IMR-90 (cell line): ENCODE data around the gene USP25. TPM values are rescaled to one million over a fixed set of nuclear protein-coding genes. Genes with fewer than 3 reads are reported as not detected.

Experiments
- ATAC-seq: fragments of 200-7000 bp; cut with Tn5 transposase; 2 replicates; pipeline ENCODE4 v1.9.1; 2020; ENCODE audit warnings: low read depth, mild to moderate bottlenecking, moderate library complexity
- BruUV-seq: library from RNA; stranded (reverse); fragments of 400-500 nt; replicated peaks from 2 replicates; lab custom pipeline; 2021; lab: Mats Ljungman, UMichigan
- CTCF ChIA-PET: fragments of 300-600 bp; formaldehyde crosslinking; extraction: SDS; loops from one replicate; lab custom pipeline; 2021; ENCODE audit warnings: antibody characterized with exemption; lab: Yijun Ruan, JAX
- POLR2A ChIA-PET: fragments of 300-600 bp; sonication (Branson Sonifier 250); formaldehyde crosslinking; loops from one replicate; lab custom pipeline; 2022; ENCODE audit warnings: antibody characterized with exemption; ENCODE audit not compliant: unreplicated experiment; lab: Charles Lee
- DNase-seq: peaks from one replicate; pipeline ENCODE4 v3.0.0; 2013
- H2AFZ ChIP-seq: replicated peaks from 2 replicates; pipeline ENCODE3; 2013; ENCODE audit warnings: low read length, mild to moderate bottlenecking; ENCODE audit not compliant: poor library complexity
- H2AK5ac ChIP-seq: 2 replicates; pipeline ENCODE4 v1.6.1; 2013; ENCODE audit warnings: low read depth, low read length, inconsistent platforms
- H2AK9ac ChIP-seq: replicated peaks from 2 replicates; pipeline ENCODE3; 2013; ENCODE audit warnings: mild to moderate bottlenecking, low read depth, low read length, moderate library complexity; ENCODE audit not compliant: poor library complexity
- H2BK120ac ChIP-seq: 2 replicates; pipeline ENCODE4 v1.6.1; 2013; ENCODE audit warnings: low read depth, low read length, inconsistent platforms
- H2BK15ac ChIP-seq: 3 replicates; pipeline ENCODE4 v1.6.1; 2013; ENCODE audit warnings: low read depth, low read length, inconsistent platforms
- H2BK20ac ChIP-seq: 2 replicates; pipeline ENCODE4 v1.6.1; 2013; ENCODE audit warnings: low read depth, mild to moderate bottlenecking, inconsistent platforms, low read length, moderate library complexity
- H2BK5ac ChIP-seq: 2 replicates; pipeline ENCODE4 v1.6.1; 2013; ENCODE audit warnings: mild to moderate bottlenecking, low read depth, low read length, inconsistent platforms; ENCODE audit not compliant: poor library complexity, severe bottlenecking
- H3K14ac ChIP-seq: replicated peaks from 2 replicates; pipeline ENCODE4 v1.6.1; 2013; ENCODE audit warnings: low read depth, low read length, inconsistent platforms
- H3K18ac ChIP-seq: 2 replicates; pipeline ENCODE4 v1.6.1; 2013; ENCODE audit warnings: low read depth, low read length, control low read depth
- H3K23ac ChIP-seq: 2 replicates; pipeline ENCODE4 v1.6.1; 2013; ENCODE audit warnings: low read depth, low read length, inconsistent platforms
- H3K27ac ChIP-seq: 2 replicates; pipeline ENCODE4 v1.5.1; 2013; ENCODE audit warnings: mild to moderate bottlenecking, control low read depth, low read length; ENCODE audit not compliant: insufficient read depth
- H3K27me3 ChIP-seq: 2 replicates; pipeline ENCODE4 v1.6.1; 2013; ENCODE audit warnings: low read length; ENCODE audit not compliant: control insufficient read depth, insufficient read depth
- H3K36me3 ChIP-seq: 2 replicates; pipeline ENCODE4 v1.6.1; 2013; ENCODE audit warnings: low read length, mixed read lengths; ENCODE audit not compliant: control insufficient read depth, insufficient read depth
- H3K4ac ChIP-seq: 2 replicates; pipeline ENCODE4 v1.6.1; 2013; ENCODE audit warnings: low read depth, low read length, inconsistent platforms
- H3K4me1 ChIP-seq: 2 replicates; pipeline ENCODE4 v1.6.1; 2013; ENCODE audit warnings: low read length, mixed read lengths; ENCODE audit not compliant: control insufficient read depth, insufficient read depth
- H3K4me2 ChIP-seq: 2 replicates; pipeline ENCODE4 v1.6.1; 2013; ENCODE audit warnings: low read depth, mild to moderate bottlenecking, control low read depth, low read length, moderate library complexity
- H3K4me3 ChIP-seq: 2 replicates; pipeline ENCODE4 v1.5.1; 2013; ENCODE audit warnings: low read depth, mild to moderate bottlenecking, control low read depth, low read length, moderate library complexity; ENCODE audit not compliant: insufficient read depth
- H3K56ac ChIP-seq: 2 replicates; pipeline ENCODE4 v1.6.1; 2013; ENCODE audit warnings: low read length, inconsistent platforms; ENCODE audit not compliant: insufficient read depth; ENCODE audit errors: extremely low read depth
- H3K79me1 ChIP-seq, 2 experiments: 2 replicates each; pipeline ENCODE4 v1.6.1; 2013; ENCODE audit warnings: low read length in 2 of 2, inconsistent platforms in 1 of 2, low read depth in 1 of 2
- H3K9ac ChIP-seq: 2 replicates; pipeline ENCODE4 v1.6.1; 2013; ENCODE audit warnings: low read depth, low read length, control low read depth
- H3K9me1 ChIP-seq: 2 replicates; pipeline ENCODE4 v1.6.1; 2013; ENCODE audit warnings: low read length, inconsistent platforms; ENCODE audit not compliant: insufficient read depth
- H3K9me3 ChIP-seq: 2 replicates; pipeline ENCODE4 v1.6.1; 2013; ENCODE audit warnings: low read length; ENCODE audit not compliant: control insufficient read depth, insufficient read depth
- H4K20me1 ChIP-seq: 2 replicates; pipeline ENCODE4 v1.6.1; 2013; ENCODE audit warnings: low read length, inconsistent platforms; ENCODE audit not compliant: insufficient read depth
- H4K5ac ChIP-seq: 2 replicates; pipeline ENCODE4 v1.6.1; 2013; ENCODE audit warnings: mild to moderate bottlenecking, low read depth, low read length, control low read depth
- H4K8ac ChIP-seq, 2 experiments: 2 replicates each; pipeline ENCODE4 v1.6.1; 2013; ENCODE audit warnings: low read depth in 2 of 2, low read length in 2 of 2, control low read depth in 1 of 2, inconsistent platforms in 1 of 2
- H4K91ac ChIP-seq: 2 replicates; pipeline ENCODE4 v1.6.1; 2013; ENCODE audit warnings: low read depth, low read length, inconsistent platforms; ENCODE audit not compliant: insufficient read depth
- BHLHE40 ChIP-seq: fragments of 150-350 bp; IDR thresholded peaks from 2 replicates; pipeline ENCODE4 v1.6.1; 2016; ENCODE audit warnings: mild to moderate bottlenecking, low read depth, low read length
- CEBPB ChIP-seq: IDR thresholded peaks from 2 replicates; pipeline ENCODE4 v1.6.1; 2012; ENCODE audit warnings: low read depth, low read length, improper control_type of control experiment
- CHD1 ChIP-seq: IDR thresholded peaks from 2 replicates; pipeline ENCODE4 v1.6.1; 2012; ENCODE audit warnings: low read depth, low read length, improper control_type of control experiment
- FOS ChIP-seq: fragments of 150-350 bp; IDR thresholded peaks from 2 replicates; pipeline ENCODE4 v1.6.1; 2016; ENCODE audit warnings: low read depth, low read length
- MAFK ChIP-seq: IDR thresholded peaks from 2 replicates; pipeline ENCODE4 v1.6.1; 2012; ENCODE audit warnings: low read depth, low read length, improper control_type of control experiment
- MAZ ChIP-seq: IDR thresholded peaks from 2 replicates; pipeline ENCODE4 v1.6.1; 2012; ENCODE audit warnings: low read depth, mild to moderate bottlenecking, low read length, improper control_type of control experiment, moderate library complexity, borderline replicate concordance
- MXI1 ChIP-seq: IDR thresholded peaks from 2 replicates; pipeline ENCODE4 v1.6.1; 2012; ENCODE audit warnings: low read depth, mild to moderate bottlenecking, low read length, moderate library complexity, borderline replicate concordance
- NFE2L2 ChIP-seq: fragments of 150-350 bp; IDR thresholded peaks from 2 replicates; pipeline ENCODE4 v1.6.1; 2016; ENCODE audit warnings: low read depth, mild to moderate bottlenecking, low read length
- RAD21 ChIP-seq: IDR thresholded peaks from 2 replicates; pipeline ENCODE4 v1.6.1; 2012; ENCODE audit warnings: low read length, improper control_type of control experiment
- RCOR1 ChIP-seq: IDR thresholded peaks from 2 replicates; pipeline ENCODE4 v1.6.1; 2012; ENCODE audit warnings: mild to moderate bottlenecking, low read length, improper control_type of control experiment; ENCODE audit not compliant: insufficient replicate concordance
- RFX5 ChIP-seq: IDR thresholded peaks from 2 replicates; pipeline ENCODE4 v1.8.0; 2012; ENCODE audit warnings: low read depth, mild to moderate bottlenecking, low read length, moderate library complexity
- SMC3 ChIP-seq: fragments of 150-350 bp; IDR thresholded peaks from 2 replicates; pipeline ENCODE4 v1.6.1; 2016; ENCODE audit warnings: low read depth, mild to moderate bottlenecking, antibody characterized with exemption, low read length, moderate library complexity
- WGBS, 2 experiments: methylation state at CpG; one replicate each; pipeline versions ENCODE4 v1.1.5 to v1.1.7; 2013; ENCODE audit warnings: missing lambda C conversion rate in 2 of 2; ENCODE audit not compliant: insufficient read length in 1 of 2; ENCODE audit errors: extremely low coverage in 2 of 2; 5-methylcytosine and 5-hydroxymethylcytosine counted together
- dilution Hi-C: fragments of 300-500 bp; cut with HindIII; formaldehyde crosslinking; loops from one replicate; pipeline ENCODE4 v1.14.3; 2018; ENCODE audit warnings: low sequenced_read_pairs; ENCODE audit not compliant: unreplicated experiment
- in situ Hi-C: fragments of 300-500 bp; cut with MboI; formaldehyde crosslinking; loops from 3 replicates; pipeline ENCODE4 v1.14.3; 2019; ENCODE audit warnings: low sequenced_read_pairs, inconsistent platforms, mixed read lengths
- intact Hi-C: fragments of 100-400 bp; cut with micrococcal nuclease; formaldehyde crosslinking; loops from 2 replicates; pipeline ENCODE4 v1.10.0; 2022
- polyA plus RNA-seq, 3 experiments: library from polyadenylated mRNA; depleted of rRNA; stranded (reverse); fragments of >200 nt; gene quantifications; 2 replicates each; pipeline ENCODE4 v1.2.3, GENCODE V29; 2012; ENCODE audit warnings: low replicate concordance in 1 of 3
- total RNA-seq: library from RNA; depleted of rRNA; stranded (reverse); fragments of >200 nt; gene quantifications from 2 replicates; pipeline ENCODE4 v1.2.3, GENCODE V29; 2012
- TF ChIP-seq, protein P1 (sequence below): fragments of 150-350 bp; IDR thresholded peaks from 2 replicates; pipeline ENCODE4 v1.6.1; 2016; ENCODE audit warnings: low read depth, mild to moderate bottlenecking, low read length, moderate library complexity, borderline replicate concordance
- TF ChIP-seq, protein P2 (sequence below): conservative IDR thresholded peaks from 2 replicates; pipeline ENCODE4 v1.5.1; 2012; ENCODE audit warnings: mild to moderate bottlenecking, low read depth, low read length, improper control_type of control experiment
- TF ChIP-seq, protein P3 (sequence below): fragments of 150-350 bp; IDR thresholded peaks from 2 replicates; pipeline ENCODE4 v1.6.1; 2017; ENCODE audit warnings: mild to moderate bottlenecking, antibody characterized with exemption, low read length, low read depth

USP25 gene
- total and polyA plus RNA-seq, 2 of the 4 experiments (the other 2 are of a cell fraction), result 9.3 to 23.3 TPM

DNA sequence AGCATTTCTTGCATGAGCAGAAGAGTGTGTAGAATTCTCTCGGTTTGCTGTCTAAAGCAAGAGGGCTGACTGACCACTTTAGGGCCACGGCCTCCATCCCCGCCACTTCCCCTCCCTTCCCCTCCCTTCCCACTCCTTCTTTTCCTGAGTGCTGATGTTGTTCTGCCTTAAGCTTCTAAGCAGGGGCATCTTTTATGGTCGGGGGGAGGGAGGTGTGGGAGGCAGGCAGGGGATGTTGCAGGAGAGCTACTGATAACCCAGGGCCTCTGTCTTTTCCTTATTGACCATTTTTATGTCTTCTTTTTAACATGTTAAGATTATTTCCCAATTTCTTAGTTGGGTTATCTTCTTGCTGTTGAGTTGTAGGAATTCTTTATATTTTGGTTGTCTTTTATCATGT is 15.1 kb downstream of the USP25 start:
- no CpG with 5 or more reads among the region's 4 CpGs for WGBS, 2 experiments
- POLR2A ChIA-PET, result no interaction called here
- no peak overlapping the region for H3K23ac ChIP-seq

More for the DNA sequence above, 15.1 kb downstream of the USP25 start:
- Histone ChIP-seq H4K8ac (no peak overlapping the region), H3K4me1 (peaks cover 7% of the 10 kb centered on the region), H4K5ac (no peak overlapping the region), H4K20me1 (peaks cover 32% of the 10 kb centered on the region), H4K91ac (no peak overlapping the region), H3K18ac (no peak overlapping the region), H3K27me3 (no peaks in the 10 kb centered on the region), H2AFZ (no peak overlapping the region), H2AK9ac (no peak overlapping the region), H3K4me2 (no peak overlapping the region), H2AK5ac (no peak overlapping the region), H3K56ac (no peak overlapping the region), H2BK5ac (no peak overlapping the region), H3K4ac (no peak overlapping the region), H3K9me1 (peaks cover 5% of the 10 kb centered on the region; the same call in 1 of the 2 replicates), H2BK120ac (no peak overlapping the region), H3K36me3 (no peaks in the 10 kb centered on the region; the same call in 1 of the 2 replicates), H2BK20ac (no peak overlapping the region), H3K4me3 (no peak overlapping the region), H3K14ac (no peak overlapping the region), H3K27ac (no peak overlapping the region), H3K9ac (no peak overlapping the region), H3K9me3 (no peaks in the 10 kb centered on the region), H2BK15ac (no peak overlapping the region), H3K79me1 (peaks cover 31 to 58% of the 10 kb centered on the region in 2 experiments; a peak in 3 of 4 replicates)
- CTCF ChIA-PET, result interaction anchor here (1.1 kb wide), 2 partner anchors 10 to 129 kb away, joined by 3 read pairs; no protein-coding TSS in a partner anchor
- dilution Hi-C loops, result no loop called here
- ATAC-seq (no peak), DNase-seq (no peak)
- no TSS peak for BruUV-seq
- TF ChIP-seq CEBPB (no peak), NFE2L2 (no peak), SMC3 (no peak), CHD1 (no peak), RCOR1 (no peak), BHLHE40 (no peak), MAZ (no peak), RAD21 (no peak), RFX5 (no peak), MAFK (no peak), FOS (no peak), MXI1 (no peak)
- TF ChIP-seq, protein P1, sequence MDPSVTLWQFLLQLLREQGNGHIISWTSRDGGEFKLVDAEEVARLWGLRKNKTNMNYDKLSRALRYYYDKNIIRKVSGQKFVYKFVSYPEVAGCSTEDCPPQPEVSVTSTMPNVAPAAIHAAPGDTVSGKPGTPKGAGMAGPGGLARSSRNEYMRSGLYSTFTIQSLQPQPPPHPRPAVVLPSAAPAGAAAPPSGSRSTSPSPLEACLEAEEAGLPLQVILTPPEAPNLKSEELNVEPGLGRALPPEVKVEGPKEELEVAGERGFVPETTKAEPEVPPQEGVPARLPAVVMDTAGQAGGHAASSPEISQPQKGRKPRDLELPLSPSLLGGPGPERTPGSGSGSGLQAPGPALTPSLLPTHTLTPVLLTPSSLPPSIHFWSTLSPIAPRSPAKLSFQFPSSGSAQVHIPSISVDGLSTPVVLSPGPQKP, result no peak
- TF ChIP-seq, protein P2, sequence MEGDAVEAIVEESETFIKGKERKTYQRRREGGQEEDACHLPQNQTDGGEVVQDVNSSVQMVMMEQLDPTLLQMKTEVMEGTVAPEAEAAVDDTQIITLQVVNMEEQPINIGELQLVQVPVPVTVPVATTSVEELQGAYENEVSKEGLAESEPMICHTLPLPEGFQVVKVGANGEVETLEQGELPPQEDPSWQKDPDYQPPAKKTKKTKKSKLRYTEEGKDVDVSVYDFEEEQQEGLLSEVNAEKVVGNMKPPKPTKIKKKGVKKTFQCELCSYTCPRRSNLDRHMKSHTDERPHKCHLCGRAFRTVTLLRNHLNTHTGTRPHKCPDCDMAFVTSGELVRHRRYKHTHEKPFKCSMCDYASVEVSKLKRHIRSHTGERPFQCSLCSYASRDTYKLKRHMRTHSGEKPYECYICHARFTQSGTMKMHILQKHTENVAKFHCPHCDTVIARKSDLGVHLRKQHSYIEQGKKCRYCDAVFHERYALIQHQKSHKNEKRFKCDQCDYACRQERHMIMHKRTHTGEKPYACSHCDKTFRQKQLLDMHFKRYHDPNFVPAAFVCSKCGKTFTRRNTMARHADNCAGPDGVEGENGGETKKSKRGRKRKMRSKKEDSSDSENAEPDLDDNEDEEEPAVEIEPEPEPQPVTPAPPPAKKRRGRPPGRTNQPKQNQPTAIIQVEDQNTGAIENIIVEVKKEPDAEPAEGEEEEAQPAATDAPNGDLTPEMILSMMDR, result no peak
- TF ChIP-seq, protein P3, sequence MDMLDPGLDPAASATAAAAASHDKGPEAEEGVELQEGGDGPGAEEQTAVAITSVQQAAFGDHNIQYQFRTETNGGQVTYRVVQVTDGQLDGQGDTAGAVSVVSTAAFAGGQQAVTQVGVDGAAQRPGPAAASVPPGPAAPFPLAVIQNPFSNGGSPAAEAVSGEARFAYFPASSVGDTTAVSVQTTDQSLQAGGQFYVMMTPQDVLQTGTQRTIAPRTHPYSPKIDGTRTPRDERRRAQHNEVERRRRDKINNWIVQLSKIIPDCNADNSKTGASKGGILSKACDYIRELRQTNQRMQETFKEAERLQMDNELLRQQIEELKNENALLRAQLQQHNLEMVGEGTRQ, result no peak
- intact Hi-C loops, result no loop called here
- in situ Hi-C loops, result no loop called here
